ENCODE measurements around the gene RAB14. TPM values are rescaled to one million over a fixed set of nuclear protein-coding genes. Genes with fewer than 3 reads are reported as not detected.

Gene RAB14
- total and polyA plus RNA-seq, 2 donors from 2014 or later = 48.0 to 78.6 TPM

DNA sequence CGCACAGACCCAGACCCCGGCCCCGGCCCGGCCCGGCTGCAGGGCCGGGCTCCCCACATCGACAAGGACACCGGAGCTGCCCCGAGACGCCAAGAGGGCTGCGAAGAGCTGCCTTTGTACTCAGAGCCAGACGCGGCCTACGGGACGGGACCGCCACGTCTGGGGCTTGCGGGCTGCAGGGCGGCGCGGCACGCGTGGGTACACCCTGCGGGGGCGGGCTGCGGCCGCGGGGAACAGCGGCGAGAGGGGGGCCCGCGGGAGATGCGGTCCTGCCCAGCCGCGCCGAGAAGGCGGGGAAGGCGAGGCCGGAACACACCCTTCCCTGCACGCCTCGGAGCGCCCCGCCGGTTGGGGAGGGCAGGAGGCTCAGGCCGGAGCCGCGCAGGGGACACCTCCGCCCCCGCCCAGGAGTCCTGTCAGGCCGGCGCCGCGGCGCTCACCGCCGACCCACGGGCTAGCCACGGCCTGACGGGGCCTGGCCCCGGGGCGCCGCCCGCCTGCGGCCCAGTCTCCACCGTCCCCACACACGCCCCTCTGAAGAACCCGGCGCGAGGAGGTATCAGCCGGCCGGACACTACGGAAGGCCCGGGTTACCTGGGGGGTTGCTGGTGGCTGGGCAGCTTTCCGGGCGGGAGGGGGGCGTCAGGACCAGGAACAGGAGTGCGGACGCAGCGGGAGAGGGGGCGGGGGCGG lies 478 bp downstream of the RAB14 start:
- Histone ChIP-seq H3K4me3 (ENCODE audit: low read length in 3 of 3) (peak overlapping the region; percentile 82 to 87 (median 83)), H3K9ac (ENCODE audit: low read length in 3 of 3) (peak overlapping the region; percentile 66 to 89 (median 86)), H3K36me3 (ENCODE audit: control insufficient read depth in 2 of 3, insufficient read depth in 3 of 3, low read length in 3 of 3) (no peaks in the 10 kb centered on the region), H3K27ac (ENCODE audit: low read depth in 2 of 2, low read length in 2 of 2) (peak overlapping the region; percentile 93 to 97), H3K27me3 (ENCODE audit: control insufficient read depth, insufficient read depth, low read length) (no peaks in the 10 kb centered on the region), H3K4me1 (ENCODE audit: control insufficient read depth in 2 of 3, insufficient read depth in 2 of 3, low read depth in 1 of 3, low read length in 3 of 3) (peaks cover 0 to 40% (median 22%) of the 10 kb centered on the region in 3 donors), H3K9me3 (ENCODE audit: control insufficient read depth in 2 of 3, insufficient read depth in 1 of 3, low read length in 3 of 3) (no peaks in the 10 kb centered on the region)
- TF ChIP-seq, protein P1, sequence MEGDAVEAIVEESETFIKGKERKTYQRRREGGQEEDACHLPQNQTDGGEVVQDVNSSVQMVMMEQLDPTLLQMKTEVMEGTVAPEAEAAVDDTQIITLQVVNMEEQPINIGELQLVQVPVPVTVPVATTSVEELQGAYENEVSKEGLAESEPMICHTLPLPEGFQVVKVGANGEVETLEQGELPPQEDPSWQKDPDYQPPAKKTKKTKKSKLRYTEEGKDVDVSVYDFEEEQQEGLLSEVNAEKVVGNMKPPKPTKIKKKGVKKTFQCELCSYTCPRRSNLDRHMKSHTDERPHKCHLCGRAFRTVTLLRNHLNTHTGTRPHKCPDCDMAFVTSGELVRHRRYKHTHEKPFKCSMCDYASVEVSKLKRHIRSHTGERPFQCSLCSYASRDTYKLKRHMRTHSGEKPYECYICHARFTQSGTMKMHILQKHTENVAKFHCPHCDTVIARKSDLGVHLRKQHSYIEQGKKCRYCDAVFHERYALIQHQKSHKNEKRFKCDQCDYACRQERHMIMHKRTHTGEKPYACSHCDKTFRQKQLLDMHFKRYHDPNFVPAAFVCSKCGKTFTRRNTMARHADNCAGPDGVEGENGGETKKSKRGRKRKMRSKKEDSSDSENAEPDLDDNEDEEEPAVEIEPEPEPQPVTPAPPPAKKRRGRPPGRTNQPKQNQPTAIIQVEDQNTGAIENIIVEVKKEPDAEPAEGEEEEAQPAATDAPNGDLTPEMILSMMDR (IDR thresholded peaks at IDR 0.05; ENCODE audit: borderline replicate concordance, extremely low read depth, insufficient read depth) = no peak
- DNase-seq (peak in 4 of 5 donors; percentile 54 to 90 (median 67)), FAIRE-seq (no peak)
- intact Hi-C loops (cut with DNase I) = no loop called here

DNA sequence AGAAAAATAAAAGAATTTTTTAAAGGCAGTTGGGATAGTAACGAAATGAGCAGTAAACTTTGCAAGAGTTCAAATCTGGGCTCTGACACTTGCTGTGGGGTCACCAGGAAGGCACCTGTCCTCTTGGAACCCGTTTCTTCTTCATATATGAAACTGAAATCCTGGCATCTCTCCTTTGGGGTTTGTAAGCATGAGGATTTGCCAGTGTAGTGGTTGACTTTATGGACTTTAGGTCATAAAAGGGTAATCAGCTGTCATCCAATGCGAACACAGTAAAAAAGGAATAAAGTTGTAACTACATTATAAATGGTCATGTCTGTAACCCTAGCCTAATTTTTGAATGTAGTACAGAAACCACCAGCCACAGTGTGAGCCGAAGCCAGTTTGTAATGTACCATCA lies 1.3 kb downstream of the RAB14 start:
- H3K27me3 ChIP-seq (ENCODE audit: control insufficient read depth, insufficient read depth, low read length) = no peaks in the 10 kb centered on the region
- peak overlapping the region; percentile 70 to 93 for H3K27ac ChIP-seq (ENCODE audit: low read depth in 2 of 2, low read length in 2 of 2)
- peaks cover 0 to 46% (median 22%) of the 10 kb centered on the region in 3 donors for H3K4me1 ChIP-seq (ENCODE audit: control insufficient read depth in 2 of 3, insufficient read depth in 2 of 3, low read depth in 1 of 3, low read length in 3 of 3)
- DNase-seq = no peak
- H3K9ac ChIP-seq (ENCODE audit: low read length in 3 of 3) = peak overlapping the region; percentile 66 to 89 (median 86)
- H3K4me3 ChIP-seq (ENCODE audit: low read length in 3 of 3) = peak overlapping the region; percentile 82 to 87 (median 83)
- FAIRE-seq = no peak
- TF ChIP-seq, protein P1 (IDR thresholded peaks at IDR 0.05; ENCODE audit: borderline replicate concordance, extremely low read depth, insufficient read depth) = no peak
- intact Hi-C loops (cut with DNase I) = no loop called here
- no peaks in the 10 kb centered on the region for H3K36me3 ChIP-seq (ENCODE audit: control insufficient read depth in 2 of 3, insufficient read depth in 3 of 3, low read length in 3 of 3)
- no peaks in the 10 kb centered on the region for H3K9me3 ChIP-seq (ENCODE audit: control insufficient read depth in 2 of 3, insufficient read depth in 1 of 3, low read length in 3 of 3)

DNA sequence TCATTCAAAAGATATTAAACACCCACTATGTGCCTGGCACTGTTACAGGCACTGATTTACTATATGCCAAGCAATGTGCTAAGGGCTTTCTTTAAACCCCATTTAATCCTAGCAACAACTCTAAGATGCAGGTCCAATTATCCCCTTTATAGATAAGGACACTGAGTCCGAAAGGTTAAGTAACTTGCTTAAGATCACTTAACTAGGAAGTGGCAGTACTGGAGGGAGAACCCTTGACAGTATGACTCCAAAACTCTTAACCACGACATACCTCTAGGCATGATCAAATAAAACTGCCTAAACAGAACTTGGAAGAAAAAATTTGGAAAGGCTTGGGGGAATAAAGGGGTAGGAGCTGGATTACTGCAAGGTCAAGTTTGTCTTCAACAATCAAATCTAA lies 1.7 kb downstream of the RAB14 start:
- DNase-seq (no peak), FAIRE-seq (no peak)
- TF ChIP-seq, protein P1 (IDR thresholded peaks at IDR 0.05; ENCODE audit: borderline replicate concordance, extremely low read depth, insufficient read depth) = no peak
- peaks cover 0 to 48% (median 24%) of the 10 kb centered on the region in 3 donors for H3K4me1 ChIP-seq (ENCODE audit: control insufficient read depth in 2 of 3, insufficient read depth in 2 of 3, low read depth in 1 of 3, low read length in 3 of 3)
- H3K27ac ChIP-seq (ENCODE audit: low read depth in 2 of 2, low read length in 2 of 2) = no peak overlapping the region
- no peaks in the 10 kb centered on the region for H3K9me3 ChIP-seq (ENCODE audit: control insufficient read depth in 2 of 3, insufficient read depth in 1 of 3, low read length in 3 of 3)
- H3K27me3 ChIP-seq (ENCODE audit: control insufficient read depth, insufficient read depth, low read length) = no peaks in the 10 kb centered on the region
- H3K4me3 ChIP-seq (ENCODE audit: low read length in 3 of 3) = peak overlapping the region; percentile 82 to 87 (median 83)
- peak overlapping the region; percentile 66 to 89 (median 86) for H3K9ac ChIP-seq (ENCODE audit: low read length in 3 of 3)
- intact Hi-C loops (cut with DNase I) = no loop called here
- H3K36me3 ChIP-seq (ENCODE audit: control insufficient read depth in 2 of 3, insufficient read depth in 3 of 3, low read length in 3 of 3) = no peaks in the 10 kb centered on the region

All from kidney (tissue), 14 donors.